Endodermal cell (in vitro differentiated cells): ENCODE results near the gene GSTO2. TPM values are rescaled to one million over a fixed set of nuclear protein-coding genes. Genes with fewer than 3 reads are reported as not detected.
A peak's percentile ranks its signal among the peaks of the same experiment; 100 is the strongest.

ENCODE experiments used
- DNase-seq: peaks from one replicate; pipeline ENCODE4 v3.0.0-alpha.2; 2017
- H3K27ac ChIP-seq: 2 replicates; pipeline ENCODE4 v1.5.1; 2013; ENCODE audit warnings: mild to moderate bottlenecking, low read depth, low read length, moderate library complexity
- H3K27me3 ChIP-seq: 2 replicates; pipeline ENCODE4 v1.6.1; 2013; ENCODE audit warnings: mild to moderate bottlenecking, low read length, moderate library complexity; ENCODE audit not compliant: insufficient read depth, control insufficient read depth, poor library complexity, severe bottlenecking
- H3K36me3 ChIP-seq: 2 replicates; pipeline ENCODE4 v1.7.0; 2013; ENCODE audit warnings: mild to moderate bottlenecking, low read length, moderate library complexity; ENCODE audit not compliant: control insufficient read depth, insufficient read depth
- H3K4me1 ChIP-seq: one replicate; pipeline ENCODE4 v1.7.0; 2013; ENCODE audit warnings: low read length; ENCODE audit not compliant: control insufficient read depth, insufficient read depth
- H3K4me3 ChIP-seq: 2 replicates; pipeline ENCODE4 v1.5.1; 2013; ENCODE audit warnings: mild to moderate bottlenecking, low read length, moderate library complexity
- H3K9ac ChIP-seq: 2 replicates; pipeline ENCODE4 v1.6.1; 2013; ENCODE audit warnings: mild to moderate bottlenecking, low read length, moderate library complexity; ENCODE audit not compliant: poor library complexity, severe bottlenecking; ENCODE audit errors: extremely low read depth
- H3K9me3 ChIP-seq: 2 replicates; pipeline ENCODE4 v1.6.1; 2013; ENCODE audit warnings: mild to moderate bottlenecking, low read length, moderate library complexity; ENCODE audit not compliant: control insufficient read depth
- H3K27ac Mint-ChIP-seq: 2 replicates; pipeline ENCODE4 v1.8.0; 2020; ENCODE audit warnings: mixed read lengths
- H3K27me3 Mint-ChIP-seq: 2 replicates; pipeline ENCODE4 v1.8.0; 2021; ENCODE audit warnings: mild to moderate bottlenecking, mixed read lengths; ENCODE audit not compliant: insufficient read depth
- H3K36me3 Mint-ChIP-seq: 2 replicates; pipeline ENCODE4 v1.8.0; 2020; ENCODE audit warnings: low read depth, mixed read lengths
- H3K4me1 Mint-ChIP-seq: 2 replicates; pipeline ENCODE4 v1.8.0; 2020; ENCODE audit warnings: mixed read lengths
- H3K4me3 Mint-ChIP-seq: 2 replicates; pipeline ENCODE4 v1.8.0; 2020; ENCODE audit warnings: mild to moderate bottlenecking, moderate library complexity, mixed read lengths
- H3K9me3 Mint-ChIP-seq: 2 replicates; pipeline ENCODE4 v1.8.0; 2020; ENCODE audit warnings: mild to moderate bottlenecking, mixed read lengths
- CTCF ChIP-seq: fragments of 200-600 bp; sonication (generic); conservative IDR thresholded peaks from 2 replicates; pipeline ENCODE4 v1.5.0; 2021; ENCODE audit warnings: antibody characterized with exemption, mild to moderate bottlenecking
- WGBS, 2 experiments: methylation state at CpG; one replicate each; pipeline versions ENCODE4 v1.1.5 to v1.1.7; 2013; ENCODE audit warnings: missing lambda C conversion rate in 2 of 2, mixed read lengths in 1 of 2; ENCODE audit not compliant: insufficient coverage in 1 of 2, insufficient read length in 1 of 2; 5-methylcytosine and 5-hydroxymethylcytosine counted together
- total RNA-seq, 2 donors: library from RNA; stranded (reverse); fragmentation: NEBNext Ultra II Directional in 1 of 2; extraction: Animal tissue kit (Norgen Biotek cat#: 25700) in 1 of 2; gene quantifications; 2 replicates in 1 of 2; 3 replicates in 1 of 2; pipeline ENCODE4 v1.2.1, GENCODE V29; 2021

GSTO2 gene
- total RNA-seq, 2 donors from 2014 or later, result 17.8 to 18.8 TPM

GRCh38 chr10:104327745-104328645 is 59.0 kb downstream of the GSTO2 start:
- peak overlapping the region; percentile 99 for H3K27ac ChIP-seq
- peaks cover 43% of the 10 kb centered on the region for H3K4me1 ChIP-seq
- H3K9me3 ChIP-seq, result no peaks in the 10 kb centered on the region
- H3K27me3 ChIP-seq, result no peaks in the 10 kb centered on the region
- H3K27ac Mint-ChIP-seq, result peak overlapping the region; percentile 90
- peaks cover 69% of the 10 kb centered on the region for H3K4me1 Mint-ChIP-seq
- peak overlapping the region; percentile 59 for H3K4me3 ChIP-seq
- no peaks in the 10 kb centered on the region for H3K27me3 Mint-ChIP-seq
- H3K4me3 Mint-ChIP-seq, result peak overlapping the region; percentile 43
- no peaks in the 10 kb centered on the region for H3K9me3 Mint-ChIP-seq
- peak; percentile 70 for DNase-seq
- H3K36me3 Mint-ChIP-seq, result peaks cover 8% of the 10 kb centered on the region
- peak overlapping the region; percentile 38 for H3K9ac ChIP-seq
- TF ChIP-seq CTCF, result peak; percentile 33
- 64 to 73% methylated on average over 7 to 20 of the region's 20 CpGs for WGBS, 2 experiments
- H3K36me3 ChIP-seq, result peaks cover 5% of the 10 kb centered on the region

GRCh38 chr10:104328646-104328895 is 59.6 kb downstream of the GSTO2 start:
- 10% methylated on average over 3 of the region's 3 CpGs; no CpG with 5 or more reads in 1 of the 2 experiments for WGBS, 2 experiments
- H3K4me1 Mint-ChIP-seq, result peaks cover 74% of the 10 kb centered on the region

More at GRCh38 chr10:104328646-104328895, 59.6 kb downstream of the GSTO2 start:
- Mint-ChIP-seq H3K36me3 (peaks cover 8% of the 10 kb centered on the region), H3K4me3 (peak overlapping the region; percentile 43), H3K9me3 (no peaks in the 10 kb centered on the region), H3K27ac (peak overlapping the region; percentile 90), H3K27me3 (no peaks in the 10 kb centered on the region)
- H3K9ac ChIP-seq, result peak overlapping the region; percentile 38
- H3K4me3 ChIP-seq, result peak overlapping the region; percentile 59
- no peaks in the 10 kb centered on the region for H3K27me3 ChIP-seq
- peaks cover 45% of the 10 kb centered on the region for H3K4me1 ChIP-seq
- no peak for TF ChIP-seq CTCF
- no peak for DNase-seq
- H3K36me3 ChIP-seq, result peaks cover 5% of the 10 kb centered on the region
- no peaks in the 10 kb centered on the region for H3K9me3 ChIP-seq
- peak overlapping the region; percentile 99 for H3K27ac ChIP-seq
